Fibroblast of skin of right quadriceps (primary cell): ENCODE data around the gene HIRIP3.
A peak's percentile ranks its signal among the peaks of the same experiment; 100 is the strongest.
"Not testable (repeated sequence)": the region's sequence is repeated elsewhere in the genome, so short reads cannot be mapped to it uniquely, and the experiment has no call there.

Experiments used
- DNase-seq: peaks from one replicate; pipeline ENCODE4 v3.0.0-alpha.2; 2013

HIRIP3 gene

GRCh38 chr16:29995324-29995910, at the start of gene HIRIP3:
Gene HIRIP3 (minus strand): TSS chr16:29995617. CDS start chr16:29995605, 12 bp downstream.
- peak; percentile 82 for DNase-seq

- peak; percentile 52 for DNase-seq
Observed at GRCh38 chr16:30041841-30042240, 46.4 kb upstream of the HIRIP3 start.

- DNase-seq: not testable (repeated sequence)
Observed at GRCh38 chr16:30040690-30041089, 45.3 kb upstream of the HIRIP3 start.

GRCh38 chr16:30040221-30040620, 44.8 kb upstream of the HIRIP3 start:
- DNase-seq: no peak

- DNase-seq: no peak
Observed at GRCh38 chr16:30033270-30033669, 37.9 kb upstream of the HIRIP3 start.

- DNase-seq: peak; percentile 58
Observed at GRCh38 chr16:30032083-30032819, 36.8 kb upstream of the HIRIP3 start.

- DNase-seq: no peak
Observed at GRCh38 chr16:30031477-30031918, 36.1 kb upstream of the HIRIP3 start.

GRCh38 chr16:30030841-30031413, 35.5 kb upstream of the HIRIP3 start, which contains the start of gene TLCD3B:
Gene TLCD3B (minus strand): TSS chr16:30031271. CDS start chr16:30030527, 744 bp downstream.
- no peak for DNase-seq

- no peak for DNase-seq
Observed at GRCh38 chr16:30030011-30030685, 34.7 kb upstream of the HIRIP3 start.

GRCh38 chr16:30028438-30029076, 33.1 kb upstream of the HIRIP3 start:
- DNase-seq: no peak

- DNase-seq: no peak
Observed at GRCh38 chr16:30027588-30028437, 32.4 kb upstream of the HIRIP3 start.

GRCh38 chr16:30026449-30026848, 31.0 kb upstream of the HIRIP3 start:
- DNase-seq: no peak

GRCh38 chr16:30025574-30025973, 30.2 kb upstream of the HIRIP3 start:
- no peak for DNase-seq

GRCh38 chr16:30025156-30025555, 29.7 kb upstream of the HIRIP3 start:
- no peak for DNase-seq

GRCh38 chr16:30024451-30024850, 29.0 kb upstream of the HIRIP3 start:
- no peak for DNase-seq

- DNase-seq: no peak
Observed at GRCh38 chr16:30023586-30023985, 28.2 kb upstream of the HIRIP3 start.

GRCh38 chr16:30022887-30023286, 27.5 kb upstream of the HIRIP3 start, which contains the start of gene C16orf92:
Gene C16orf92 (plus strand): TSS chr16:30023198. CDS start chr16:30023341, 143 bp downstream.
- DNase-seq: no peak

GRCh38 chr16:30018731-30019158, 23.3 kb upstream of the HIRIP3 start:
- DNase-seq: peak; percentile 54

GRCh38 chr16:30017937-30018336, 22.5 kb upstream of the HIRIP3 start:
- DNase-seq: not testable (repeated sequence)

GRCh38 chr16:30017277-30017656, 21.9 kb upstream of the HIRIP3 start:
- no peak for DNase-seq

GRCh38 chr16:30016555-30017276, 21.3 kb upstream of the HIRIP3 start:
- no peak for DNase-seq
